K562 (cell line): ENCODE measurements around the gene TNC. TPM values are rescaled to one million over a fixed set of nuclear protein-coding genes. Genes with fewer than 3 reads are reported as not detected.

ENCODE experiments used
- ATAC-seq: fragments of 200-7000 bp; cut with Tn5 transposase; 3 replicates; pipeline ENCODE4 v1.9.1; 2020; ENCODE audit warnings: moderate library complexity
- BruUV-seq: library from RNA; stranded (reverse); fragments of 400-500 nt; replicated peaks from 2 replicates; lab custom pipeline; 2021; lab: Mats Ljungman, UMichigan
- CTCF ChIA-PET: fragments of 300-600 bp; formaldehyde crosslinking; extraction: SDS; loops from one replicate; lab custom pipeline; 2021; ENCODE audit warnings: low intra/inter-chr PET ratio; lab: Yijun Ruan, JAX
- POLR2A ChIA-PET: fragments of 300-600, 350-650 bp; sonication (Branson Sonifier 250); formaldehyde crosslinking; extraction: SDS; loops from one replicate; lab custom pipeline; 2021; ENCODE audit warnings: antibody characterized with exemption, inconsistent platforms; lab: Yijun Ruan, JAX
- DNase-seq, 4 experiments: peaks; one replicate each; pipeline versions ENCODE4 v3.0.0 to v3.0.0-alpha.2; 2011 to 2018; ENCODE audit warnings: low spot score in 3 of 4, mixed read lengths in 3 of 4; ENCODE audit errors: extremely low read depth in 1 of 4
- FAIRE-seq: peaks from 2 replicates; lab custom pipeline; 2011; peaks lifted over from hg19 to GRCh38; lab: Jason Lieb, UNC
- H2AFZ ChIP-seq: 2 replicates; pipeline ENCODE4 v1.6.0; 2011; ENCODE audit warnings: low read depth, low read length, control low read depth, inconsistent platforms
- H3K27ac ChIP-seq: fragments of 200-600 bp; 3 replicates; pipeline ENCODE4 v1.8.0; 2011; ENCODE audit warnings: low read depth, mild to moderate bottlenecking, control low read depth, inconsistent platforms, low read length, moderate library complexity, mixed read lengths; ENCODE audit errors: extremely low read depth
- H3K27me3 ChIP-seq, 2 experiments: fragments of 300-600 bp in 1 of 2; 2 replicates in 1 of 2; 3 replicates in 1 of 2; pipeline versions ENCODE4 v1.6.0 to v1.8.0; 2011; ENCODE audit warnings: inconsistent platforms in 2 of 2, low read length in 2 of 2, mild to moderate bottlenecking in 1 of 2, mixed read lengths in 1 of 2, moderate library complexity in 1 of 2; ENCODE audit not compliant: control insufficient read depth in 2 of 2, insufficient read depth in 2 of 2
- H3K36me3 ChIP-seq: fragments of 300-600 bp; 3 replicates; pipeline ENCODE4 v1.8.0; 2011; ENCODE audit warnings: mild to moderate bottlenecking, low read length, inconsistent platforms; ENCODE audit not compliant: control insufficient read depth, insufficient read depth
- H3K4me1 ChIP-seq, 2 experiments: fragments of 200-600 bp in 1 of 2; replicated peaks in 1 of 2; 2 replicates in 1 of 2; 3 replicates in 1 of 2; pipeline versions ENCODE4 v1.5.1 to v1.8.0; 2011; ENCODE audit warnings: inconsistent platforms in 2 of 2, low read length in 2 of 2, mild to moderate bottlenecking in 1 of 2, mixed read lengths in 1 of 2, moderate library complexity in 1 of 2; ENCODE audit not compliant: control insufficient read depth in 2 of 2, insufficient read depth in 2 of 2
- H3K4me2 ChIP-seq: 2 replicates; pipeline ENCODE4 v1.6.1; 2011; ENCODE audit warnings: low read length, control low read depth, inconsistent platforms, mixed read lengths; ENCODE audit not compliant: insufficient read depth
- H3K4me3 ChIP-seq: fragments of 200-600 bp; sonication (generic), shearing (Covaris generic); 2 replicates; pipeline ENCODE4 v1.5.1; 2016; ENCODE audit warnings: control low read depth, inconsistent platforms
- H3K79me2 ChIP-seq: fragments of 200-600 bp; 3 replicates; pipeline ENCODE4 v1.8.0; 2011; ENCODE audit warnings: low read length, inconsistent platforms; ENCODE audit not compliant: control insufficient read depth, insufficient read depth
- H3K9ac ChIP-seq, 2 experiments: 2 replicates each; pipeline versions ENCODE4 v1.6.0 to v1.6.1; 2011; ENCODE audit warnings: low read depth in 2 of 2, low read length in 2 of 2, control low read depth in 1 of 2, inconsistent platforms in 1 of 2, mild to moderate bottlenecking in 1 of 2, mixed read lengths in 1 of 2; ENCODE audit not compliant: insufficient read depth in 1 of 2
- H3K9me1 ChIP-seq: one replicate; pipeline ENCODE4 v1.6.0; 2011; ENCODE audit warnings: inconsistent platforms, mild to moderate bottlenecking, low read length, moderate library complexity; ENCODE audit not compliant: control insufficient read depth, insufficient read depth
- H3K9me3 ChIP-seq: replicated peaks from 2 replicates; pipeline ENCODE4 v1.5.1; 2011; ENCODE audit warnings: low read depth, low read length, inconsistent platforms; ENCODE audit not compliant: control insufficient read depth, insufficient read depth
- H4K20me1 ChIP-seq: replicated peaks from 2 replicates; pipeline ENCODE4 v1.6.1; 2011; ENCODE audit warnings: low read length, inconsistent platforms, mixed read lengths; ENCODE audit not compliant: control insufficient read depth, insufficient read depth
- ATF2 ChIP-seq: sonication (generic); formaldehyde crosslinking; IDR thresholded peaks from 2 replicates; pipeline ENCODE4 v1.8.1; 2022; ENCODE audit warnings: missing genetic modification reagents
- CCAR2 ChIP-seq: fragments of 200-400 bp; formaldehyde crosslinking; IDR thresholded peaks from 2 replicates; pipeline ENCODE4 v1.6.1; 2017; ENCODE audit warnings: mild to moderate bottlenecking, low read depth, low read length
- PATZ1 ChIP-seq: fragments of 250-450 bp; sonication (Bioruptor Pico); IDR thresholded peaks from 2 replicates; pipeline ENCODE4 v1.5.0; 2020; ENCODE audit warnings: mild to moderate bottlenecking, borderline replicate concordance
- ZC3H4 ChIP-seq: sonication (generic); formaldehyde crosslinking; IDR thresholded peaks from 2 replicates; pipeline ENCODE4 v1.9.0; 2021; ENCODE audit warnings: missing genetic modification reagents, borderline replicate concordance
- ZKSCAN8 ChIP-seq: fragments of 200-800 bp; sonication (Bioruptor generic); IDR thresholded peaks from 2 replicates; pipeline ENCODE4 v1.6.1; 2016; ENCODE audit warnings: missing genetic modification characterization, missing compliant biosample characterization
- ZNF395 ChIP-seq: fragments of 200-800 bp; sonication (Bioruptor generic); IDR thresholded peaks from 2 replicates; pipeline ENCODE4 v1.6.1; 2017; ENCODE audit warnings: missing genetic modification characterization, missing compliant biosample characterization
- WGBS: fragments of 100-300 bp; shearing (Covaris generic); methylation state at CpG from one replicate; pipeline ENCODE4 v1.1.6; 2016; ENCODE audit warnings: low coverage, mixed read lengths; ENCODE audit not compliant: insufficient coverage; ENCODE audit errors: missing lambda C conversion rate; 5-methylcytosine and 5-hydroxymethylcytosine counted together
- in situ Hi-C: fragments of 300-500 bp; cut with MboI; formaldehyde crosslinking; loops from 4 replicates; pipeline ENCODE4 v1.15.0; 2018; ENCODE audit warnings: inconsistent platforms, mixed read lengths
- intact Hi-C: fragments of 100-400 bp; cut with micrococcal nuclease; formaldehyde crosslinking; loops from 2 replicates; pipeline ENCODE4 v1.14.2; 2022
- polyA plus RNA-seq, 8 experiments: library from polyadenylated mRNA; depleted of rRNA in 4 of 8; stranded (reverse) in 5 of 8; unstranded in 3 of 8; fragments of >200 nt; fragmentation: Nextera tagmentation in 2 of 8; fragmentation: Illumina TruSeq in 1 of 8; extraction: Ambion mirVana in 2 of 8; extraction: Trizol in 1 of 8; gene quantifications; 2 replicates each; pipeline versions ENCODE4 v1.2.1 to v1.2.3, GENCODE V29; 2011 to 2014; ENCODE audit warnings: inconsistent platforms in 1 of 8, missing spikeins in 1 of 8
- total RNA-seq, 7 experiments: library from RNA; depleted of rRNA in 6 of 7; stranded (reverse); fragments of >200 nt in 6 of 7; fragmentation: Illumina TruSeq in 2 of 7; extraction: Trizol in 2 of 7; gene quantifications; 2 replicates each; pipeline versions ENCODE4 v1.2.1 to v1.2.3, GENCODE V29; 2011 to 2021; ENCODE audit warnings: low replicate concordance in 1 of 7

TNC gene
- total and polyA plus RNA-seq, 9 of the 15 experiments (the other 6 are each of a cell fraction or from before 2014, with no cell fraction given), result under 0.01 to 0.29 TPM; not detected in 7

GRCh38 chr9:115043632-115044031, 74.3 kb downstream of the TNC start:
- Histone ChIP-seq H3K4me2 (no peak overlapping the region), H3K36me3 (no peaks in the 10 kb centered on the region), H3K27ac (no peak overlapping the region), H4K20me1 (no peaks in the 10 kb centered on the region), H3K9ac (no peak overlapping the region), H3K4me3 (no peak overlapping the region), H3K9me1 (no peaks in the 10 kb centered on the region), H3K79me2 (no peaks in the 10 kb centered on the region), H3K27me3 (no peaks in the 10 kb centered on the region), H3K4me1 (no peaks in the 10 kb centered on the region), H3K9me3 (no peaks in the 10 kb centered on the region), H2AFZ (no peak overlapping the region)
- no TSS peak for BruUV-seq
- ATAC-seq (no peak), DNase-seq (no peak), FAIRE-seq (no peak)
- intact Hi-C loops (no loop called here), in situ Hi-C loops (no loop called here)
- no peak for TF ChIP-seq ZNF395 (CRISPR knock-in tag)
- TF ChIP-seq CCAR2, result no peak
- no peak for TF ChIP-seq PATZ1 (CRISPR knock-in tag)
- no peak for TF ChIP-seq ATF2 (CRISPR knock-in tag)
- TF ChIP-seq ZC3H4 (CRISPR knock-in tag), result no peak
- no peak for TF ChIP-seq ZKSCAN8 (CRISPR knock-in tag)
- ChIA-PET POLR2A (interaction anchor here (0.7 kb wide), 1 partner anchor 8 kb away, joined by 4 read pairs; no protein-coding TSS in a partner anchor), CTCF (no interaction called here)
- 0% methylated on average over 3 of the region's 3 CpGs for WGBS
